ENCODE data around the gene HORMAD2.
"Not testable (repeated sequence)": the region's sequence is repeated elsewhere in the genome, so short reads cannot be mapped to it uniquely, and the experiment has no call there.

The HORMAD2 gene

DNA sequence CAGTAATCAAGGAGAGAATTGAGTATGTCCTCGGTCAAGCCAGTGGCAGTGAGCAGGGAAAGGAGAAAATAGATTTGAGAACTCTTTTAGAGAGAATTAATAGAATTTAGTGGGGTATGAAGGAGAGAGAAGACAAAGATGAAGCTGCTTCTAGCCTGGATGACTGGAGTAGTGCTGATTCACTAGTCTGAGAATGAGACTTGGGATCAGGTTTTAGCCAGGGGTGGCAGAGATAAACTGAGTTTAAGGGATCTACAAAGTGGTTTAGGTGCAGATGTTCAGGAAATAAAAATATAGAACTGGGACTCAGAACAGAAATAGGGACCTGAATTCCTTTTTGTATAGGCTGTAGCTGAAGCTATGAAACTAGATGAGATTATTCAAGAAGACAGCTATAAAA is 17.6 kb downstream of the HORMAD2 start (continued):
- TF ChIP-seq ZNF514 (tag by site-specific recombination; IDR thresholded peaks at IDR 0.05) (no peak), ZNF624 (tag by site-specific recombination; IDR thresholded peaks at IDR 0.05) (no peak)

DNA sequence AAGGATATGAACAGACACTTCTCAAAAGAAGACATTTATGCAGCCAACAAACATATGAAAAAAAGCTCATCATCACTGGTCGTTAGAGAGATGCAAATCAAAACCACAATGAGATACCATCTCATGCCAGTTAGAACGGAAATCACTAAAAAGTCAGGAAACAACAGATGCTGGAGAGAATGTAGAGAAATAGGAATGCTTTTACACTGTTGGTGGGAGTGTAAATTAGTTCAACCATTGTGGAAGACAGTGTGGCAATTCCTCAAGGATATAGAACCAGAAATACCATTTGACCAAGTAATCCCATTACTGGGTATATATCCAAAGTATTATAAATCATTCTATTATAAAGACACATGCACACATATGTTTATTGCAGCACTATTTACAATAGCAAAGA is 20.5 kb downstream of the HORMAD2 start:
- H3K36me3 ChIP-seq (ENCODE audit: control insufficient read depth in 2 of 2, insufficient read depth in 1 of 2, low read length in 2 of 2); H3K4me1 ChIP-seq (ENCODE audit: control insufficient read depth, insufficient read depth, low read length); POLR2A ChIA-PET; H3K9me3 ChIP-seq (ENCODE audit: control insufficient read depth, insufficient read depth, low read depth, low read length); H3K27ac ChIP-seq (ENCODE audit: extremely low read depth, low read depth, low read length); H3K4me3 ChIP-seq (ENCODE audit: low read depth, low read length): not testable (repeated sequence)
- CTCF ChIA-PET = interaction anchor here (0.7 to 3.9 kb wide), 2 partner anchors 7 to 286 kb away, joined by 3 to 19 read pairs; no protein-coding TSS in a partner anchor

DNA sequence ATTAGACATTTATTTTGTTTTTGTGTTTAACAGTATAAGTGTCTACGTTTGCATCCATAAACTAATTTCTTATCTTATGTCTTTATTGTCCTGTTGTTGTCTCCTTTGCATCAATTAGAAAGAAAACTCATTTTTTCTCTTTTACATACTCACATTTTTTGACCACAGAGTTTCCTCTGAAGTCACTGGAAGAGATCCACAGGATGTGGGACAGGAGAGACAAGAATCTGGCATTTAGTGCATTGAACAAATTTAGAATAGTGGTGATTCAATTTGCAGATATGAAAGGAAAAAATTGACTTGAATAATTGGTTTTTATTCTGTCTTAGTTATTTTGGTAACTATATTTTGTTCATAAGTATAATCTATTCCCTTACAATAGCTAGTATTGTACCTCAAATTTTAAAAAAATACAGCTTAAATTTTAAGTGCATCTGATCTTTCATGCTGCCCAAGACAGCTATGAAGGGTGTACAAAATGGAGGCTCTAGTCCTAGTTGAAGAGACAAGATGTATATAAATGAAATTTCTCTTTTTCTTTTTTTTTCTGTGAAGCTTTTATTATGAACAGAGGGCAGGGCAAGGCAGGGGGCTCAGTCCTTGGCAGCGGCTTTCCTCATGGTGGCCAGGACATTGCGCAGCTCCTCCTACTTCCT is 24.4 kb downstream of the HORMAD2 start:
- Histone ChIP-seq H3K9me3 (ENCODE audit: control insufficient read depth, insufficient read depth, low read depth, low read length) (no peaks in the 10 kb centered on the region), H3K36me3 (ENCODE audit: control insufficient read depth in 2 of 2, insufficient read depth in 1 of 2, low read length in 2 of 2) (no peaks in the 10 kb centered on the region), H3K27ac (ENCODE audit: extremely low read depth, low read depth, low read length) (no peak overlapping the region), H3K4me1 (ENCODE audit: control insufficient read depth, insufficient read depth, low read length) (no peaks in the 10 kb centered on the region), H3K4me3 (ENCODE audit: low read depth, low read length) (no peak overlapping the region)
- CTCF ChIA-PET = interaction anchor here (0.7 to 5.8 kb wide), 7 partner anchors 14 to 286 kb away, joined by 4 to 77 read pairs (median 11); partner anchors contain the start of gene CASTOR1
- POLR2A ChIA-PET = interaction anchor here (0.6 to 1.4 kb wide), 2 partner anchors 149 to 415 kb away, joined by 3 to 4 read pairs; no protein-coding TSS in a partner anchor
- TF ChIP-seq, protein P1, sequence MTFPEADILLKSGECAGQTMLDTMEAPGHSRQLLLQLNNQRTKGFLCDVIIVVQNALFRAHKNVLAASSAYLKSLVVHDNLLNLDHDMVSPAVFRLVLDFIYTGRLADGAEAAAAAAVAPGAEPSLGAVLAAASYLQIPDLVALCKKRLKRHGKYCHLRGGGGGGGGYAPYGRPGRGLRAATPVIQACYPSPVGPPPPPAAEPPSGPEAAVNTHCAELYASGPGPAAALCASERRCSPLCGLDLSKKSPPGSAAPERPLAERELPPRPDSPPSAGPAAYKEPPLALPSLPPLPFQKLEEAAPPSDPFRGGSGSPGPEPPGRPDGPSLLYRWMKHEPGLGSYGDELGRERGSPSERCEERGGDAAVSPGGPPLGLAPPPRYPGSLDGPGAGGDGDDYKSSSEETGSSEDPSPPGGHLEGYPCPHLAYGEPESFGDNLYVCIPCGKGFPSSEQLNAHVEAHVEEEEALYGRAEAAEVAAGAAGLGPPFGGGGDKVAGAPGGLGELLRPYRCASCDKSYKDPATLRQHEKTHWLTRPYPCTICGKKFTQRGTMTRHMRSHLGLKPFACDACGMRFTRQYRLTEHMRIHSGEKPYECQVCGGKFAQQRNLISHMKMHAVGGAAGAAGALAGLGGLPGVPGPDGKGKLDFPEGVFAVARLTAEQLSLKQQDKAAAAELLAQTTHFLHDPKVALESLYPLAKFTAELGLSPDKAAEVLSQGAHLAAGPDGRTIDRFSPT (tag by site-specific recombination; IDR thresholded peaks at IDR 0.05) = no peak
- TF ChIP-seq, protein P2, sequence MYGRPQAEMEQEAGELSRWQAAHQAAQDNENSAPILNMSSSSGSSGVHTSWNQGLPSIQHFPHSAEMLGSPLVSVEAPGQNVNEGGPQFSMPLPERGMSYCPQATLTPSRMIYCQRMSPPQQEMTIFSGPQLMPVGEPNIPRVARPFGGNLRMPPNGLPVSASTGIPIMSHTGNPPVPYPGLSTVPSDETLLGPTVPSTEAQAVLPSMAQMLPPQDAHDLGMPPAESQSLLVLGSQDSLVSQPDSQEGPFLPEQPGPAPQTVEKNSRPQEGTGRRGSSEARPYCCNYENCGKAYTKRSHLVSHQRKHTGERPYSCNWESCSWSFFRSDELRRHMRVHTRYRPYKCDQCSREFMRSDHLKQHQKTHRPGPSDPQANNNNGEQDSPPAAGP (tag by site-specific recombination; IDR thresholded peaks at IDR 0.05) = no peak
- TF ChIP-seq ZNF239 (tag by site-specific recombination; IDR thresholded peaks at IDR 0.05) (no peak), GLI4 (tag by site-specific recombination; IDR thresholded peaks at IDR 0.05) (no peak), MZF1 (tag by site-specific recombination; IDR thresholded peaks at IDR 0.05; ENCODE audit: borderline replicate concordance) (no peak), ZNF114 (tag by site-specific recombination; IDR thresholded peaks at IDR 0.05) (no peak), WT1 (tag by site-specific recombination; IDR thresholded peaks at IDR 0.05) (no peak), ZNF138 (tag by site-specific recombination; IDR thresholded peaks at IDR 0.05; ENCODE audit: borderline replicate concordance) (no peak), ZNF548 (tag by site-specific recombination; IDR thresholded peaks at IDR 0.05) (no peak)
- TF ChIP-seq, protein P3, sequence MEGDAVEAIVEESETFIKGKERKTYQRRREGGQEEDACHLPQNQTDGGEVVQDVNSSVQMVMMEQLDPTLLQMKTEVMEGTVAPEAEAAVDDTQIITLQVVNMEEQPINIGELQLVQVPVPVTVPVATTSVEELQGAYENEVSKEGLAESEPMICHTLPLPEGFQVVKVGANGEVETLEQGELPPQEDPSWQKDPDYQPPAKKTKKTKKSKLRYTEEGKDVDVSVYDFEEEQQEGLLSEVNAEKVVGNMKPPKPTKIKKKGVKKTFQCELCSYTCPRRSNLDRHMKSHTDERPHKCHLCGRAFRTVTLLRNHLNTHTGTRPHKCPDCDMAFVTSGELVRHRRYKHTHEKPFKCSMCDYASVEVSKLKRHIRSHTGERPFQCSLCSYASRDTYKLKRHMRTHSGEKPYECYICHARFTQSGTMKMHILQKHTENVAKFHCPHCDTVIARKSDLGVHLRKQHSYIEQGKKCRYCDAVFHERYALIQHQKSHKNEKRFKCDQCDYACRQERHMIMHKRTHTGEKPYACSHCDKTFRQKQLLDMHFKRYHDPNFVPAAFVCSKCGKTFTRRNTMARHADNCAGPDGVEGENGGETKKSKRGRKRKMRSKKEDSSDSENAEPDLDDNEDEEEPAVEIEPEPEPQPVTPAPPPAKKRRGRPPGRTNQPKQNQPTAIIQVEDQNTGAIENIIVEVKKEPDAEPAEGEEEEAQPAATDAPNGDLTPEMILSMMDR (tag by site-specific recombination; IDR thresholded peaks at IDR 0.05) = no peak
- TF ChIP-seq, protein P4, sequence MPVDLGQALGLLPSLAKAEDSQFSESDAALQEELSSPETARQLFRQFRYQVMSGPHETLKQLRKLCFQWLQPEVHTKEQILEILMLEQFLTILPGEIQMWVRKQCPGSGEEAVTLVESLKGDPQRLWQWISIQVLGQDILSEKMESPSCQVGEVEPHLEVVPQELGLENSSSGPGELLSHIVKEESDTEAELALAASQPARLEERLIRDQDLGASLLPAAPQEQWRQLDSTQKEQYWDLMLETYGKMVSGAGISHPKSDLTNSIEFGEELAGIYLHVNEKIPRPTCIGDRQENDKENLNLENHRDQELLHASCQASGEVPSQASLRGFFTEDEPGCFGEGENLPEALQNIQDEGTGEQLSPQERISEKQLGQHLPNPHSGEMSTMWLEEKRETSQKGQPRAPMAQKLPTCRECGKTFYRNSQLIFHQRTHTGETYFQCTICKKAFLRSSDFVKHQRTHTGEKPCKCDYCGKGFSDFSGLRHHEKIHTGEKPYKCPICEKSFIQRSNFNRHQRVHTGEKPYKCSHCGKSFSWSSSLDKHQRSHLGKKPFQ (tag by site-specific recombination; IDR thresholded peaks at IDR 0.05) = no peak
- TF ChIP-seq, protein P5, sequence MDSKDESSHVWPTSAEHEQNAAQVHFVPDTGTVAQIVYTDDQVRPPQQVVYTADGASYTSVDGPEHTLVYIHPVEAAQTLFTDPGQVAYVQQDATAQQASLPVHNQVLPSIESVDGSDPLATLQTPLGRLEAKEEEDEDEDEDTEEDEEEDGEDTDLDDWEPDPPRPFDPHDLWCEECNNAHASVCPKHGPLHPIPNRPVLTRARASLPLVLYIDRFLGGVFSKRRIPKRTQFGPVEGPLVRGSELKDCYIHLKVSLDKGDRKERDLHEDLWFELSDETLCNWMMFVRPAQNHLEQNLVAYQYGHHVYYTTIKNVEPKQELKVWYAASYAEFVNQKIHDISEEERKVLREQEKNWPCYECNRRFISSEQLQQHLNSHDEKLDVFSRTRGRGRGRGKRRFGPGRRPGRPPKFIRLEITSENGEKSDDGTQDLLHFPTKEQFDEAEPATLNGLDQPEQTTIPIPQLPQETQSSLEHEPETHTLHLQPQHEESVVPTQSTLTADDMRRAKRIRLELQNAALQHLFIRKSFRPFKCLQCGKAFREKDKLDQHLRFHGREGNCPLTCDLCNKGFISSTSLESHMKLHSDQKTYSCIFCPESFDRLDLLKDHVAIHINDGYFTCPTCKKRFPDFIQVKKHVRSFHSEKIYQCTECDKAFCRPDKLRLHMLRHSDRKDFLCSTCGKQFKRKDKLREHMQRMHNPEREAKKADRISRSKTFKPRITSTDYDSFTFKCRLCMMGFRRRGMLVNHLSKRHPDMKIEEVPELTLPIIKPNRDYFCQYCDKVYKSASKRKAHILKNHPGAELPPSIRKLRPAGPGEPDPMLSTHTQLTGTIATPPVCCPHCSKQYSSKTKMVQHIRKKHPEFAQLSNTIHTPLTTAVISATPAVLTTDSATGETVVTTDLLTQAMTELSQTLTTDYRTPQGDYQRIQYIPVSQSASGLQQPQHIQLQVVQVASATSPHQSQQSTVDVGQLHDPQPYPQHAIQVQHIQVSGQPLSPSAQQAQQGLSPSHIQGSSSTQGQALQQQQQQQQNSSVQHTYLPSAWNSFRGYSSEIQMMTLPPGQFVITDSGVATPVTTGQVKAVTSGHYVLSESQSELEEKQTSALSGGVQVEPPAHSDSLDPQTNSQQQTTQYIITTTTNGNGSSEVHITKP (tag by site-specific recombination; IDR thresholded peaks at IDR 0.05) = no peak
